Measurements from ENCODE around the gene TENM4. TPM values are rescaled to one million over a fixed set of nuclear protein-coding genes. Genes with fewer than 3 reads are reported as not detected.

Gene TENM4
- total and polyA plus RNA-seq, 2 of the 13 experiments (the other 11 are each of a cell fraction or from before 2014, with no cell fraction given), result not detected

DNA sequence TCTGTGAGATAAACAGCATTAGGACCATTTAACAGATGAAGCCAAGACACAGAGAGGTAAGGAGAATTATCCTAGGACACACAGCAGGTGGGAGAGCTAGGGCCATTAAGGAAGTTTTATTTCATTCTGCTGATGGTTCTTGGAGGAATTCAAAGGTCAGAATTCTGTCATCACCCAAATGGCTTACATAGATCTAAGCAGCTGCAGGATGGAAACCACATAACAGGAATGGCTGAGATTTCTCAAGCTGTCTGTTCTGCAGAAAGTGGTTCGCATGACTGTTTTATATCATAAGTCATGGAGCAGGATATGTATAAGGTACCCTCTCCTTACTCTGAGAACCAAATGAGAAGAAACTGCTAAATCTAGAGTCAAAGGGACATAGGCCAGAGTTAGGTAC lies 702.9 kb downstream of the TENM4 start:
- BruUV-seq (replicated peaks), result no TSS peak
- H3K4me2 ChIP-seq (ENCODE audit: low read depth, low read length), result no peak overlapping the region
- CTCF ChIA-PET (ENCODE audit: low intra/inter-chr PET ratio, low total read pairs), result no interaction called here
- no peaks in the 10 kb centered on the region for H4K20me1 ChIP-seq (ENCODE audit: insufficient read depth, low read length)
- no peak overlapping the region for H3K9ac ChIP-seq (ENCODE audit: insufficient read depth, low read depth, low read length)
- no peak overlapping the region for H2AFZ ChIP-seq (ENCODE audit: low read length)
- no peaks in the 10 kb centered on the region for H3K36me3 ChIP-seq (replicated peaks in 1 of 2; ENCODE audit: control insufficient read depth in 1 of 2, insufficient read depth in 2 of 2, low read length in 2 of 2)
- H3K27me3 ChIP-seq (ENCODE audit: control insufficient read depth in 1 of 2, insufficient read depth in 2 of 2, low read length in 2 of 2), result peaks cover 2 to 18% of the 10 kb centered on the region in 2 experiments; a peak in 1 of 5 replicates
- intact Hi-C loops (cut with micrococcal nuclease; ENCODE audit: unreplicated experiment) (no loop called here), in situ Hi-C loops (cut with HindIII; ENCODE audit: extremely low pct_ligation_motif_present, low pct_unique_long_range_greater_than_20kb) (no loop called here)
- no peaks in the 10 kb centered on the region for H3K79me2 ChIP-seq (ENCODE audit: insufficient read depth, low read length)
- TF ChIP-seq, protein P1, sequence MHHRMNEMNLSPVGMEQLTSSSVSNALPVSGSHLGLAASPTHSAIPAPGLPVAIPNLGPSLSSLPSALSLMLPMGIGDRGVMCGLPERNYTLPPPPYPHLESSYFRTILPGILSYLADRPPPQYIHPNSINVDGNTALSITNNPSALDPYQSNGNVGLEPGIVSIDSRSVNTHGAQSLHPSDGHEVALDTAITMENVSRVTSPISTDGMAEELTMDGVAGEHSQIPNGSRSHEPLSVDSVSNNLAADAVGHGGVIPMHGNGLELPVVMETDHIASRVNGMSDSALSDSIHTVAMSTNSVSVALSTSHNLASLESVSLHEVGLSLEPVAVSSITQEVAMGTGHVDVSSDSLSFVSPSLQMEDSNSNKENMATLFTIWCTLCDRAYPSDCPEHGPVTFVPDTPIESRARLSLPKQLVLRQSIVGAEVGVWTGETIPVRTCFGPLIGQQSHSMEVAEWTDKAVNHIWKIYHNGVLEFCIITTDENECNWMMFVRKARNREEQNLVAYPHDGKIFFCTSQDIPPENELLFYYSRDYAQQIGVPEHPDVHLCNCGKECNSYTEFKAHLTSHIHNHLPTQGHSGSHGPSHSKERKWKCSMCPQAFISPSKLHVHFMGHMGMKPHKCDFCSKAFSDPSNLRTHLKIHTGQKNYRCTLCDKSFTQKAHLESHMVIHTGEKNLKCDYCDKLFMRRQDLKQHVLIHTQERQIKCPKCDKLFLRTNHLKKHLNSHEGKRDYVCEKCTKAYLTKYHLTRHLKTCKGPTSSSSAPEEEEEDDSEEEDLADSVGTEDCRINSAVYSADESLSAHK (CRISPR knock-in tag; IDR thresholded peaks at IDR 0.05; ENCODE audit: borderline replicate concordance), result no peak
- TF ChIP-seq, protein P2, sequence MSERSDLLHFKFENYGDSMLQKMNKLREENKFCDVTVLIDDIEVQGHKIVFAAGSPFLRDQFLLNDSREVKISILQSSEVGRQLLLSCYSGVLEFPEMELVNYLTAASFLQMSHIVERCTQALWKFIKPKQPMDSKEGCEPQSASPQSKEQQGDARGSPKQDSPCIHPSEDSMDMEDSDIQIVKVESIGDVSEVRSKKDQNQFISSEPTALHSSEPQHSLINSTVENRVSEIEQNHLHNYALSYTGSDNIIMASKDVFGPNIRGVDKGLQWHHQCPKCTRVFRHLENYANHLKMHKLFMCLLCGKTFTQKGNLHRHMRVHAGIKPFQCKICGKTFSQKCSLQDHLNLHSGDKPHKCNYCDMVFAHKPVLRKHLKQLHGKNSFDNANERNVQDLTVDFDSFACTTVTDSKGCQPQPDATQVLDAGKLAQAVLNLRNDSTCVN (CRISPR knock-in tag; IDR thresholded peaks at IDR 0.05; ENCODE audit: borderline replicate concordance), result no peak
- TF ChIP-seq MTA1 (CRISPR knock-in tag; IDR thresholded peaks at IDR 0.05; ENCODE audit: borderline replicate concordance) (no peak), NFKBIZ (CRISPR knock-in tag; IDR thresholded peaks at IDR 0.05) (no peak), HNRNPL (IDR thresholded peaks at IDR 0.05; ENCODE audit: low read depth, low read length) (no peak), ZNF589 (CRISPR knock-in tag; conservative IDR thresholded peaks at IDR 0.05) (no peak), ESRRA (CRISPR knock-in tag; IDR thresholded peaks at IDR 0.05; ENCODE audit: low read depth) (no peak), ZNF562 (CRISPR knock-in tag; IDR thresholded peaks at IDR 0.05; ENCODE audit: borderline replicate concordance) (no peak), ZNF768 (CRISPR knock-in tag; IDR thresholded peaks at IDR 0.05) (no peak), ZNF546 (CRISPR knock-in tag; conservative IDR thresholded peaks at IDR 0.05) (no peak), NCOR1 (IDR thresholded peaks at IDR 0.05; ENCODE audit: borderline replicate concordance, low read length) (no peak), ZMAT3 (CRISPR knock-in tag; conservative IDR thresholded peaks at IDR 0.05) (no peak)
- TF ChIP-seq, protein P3, sequence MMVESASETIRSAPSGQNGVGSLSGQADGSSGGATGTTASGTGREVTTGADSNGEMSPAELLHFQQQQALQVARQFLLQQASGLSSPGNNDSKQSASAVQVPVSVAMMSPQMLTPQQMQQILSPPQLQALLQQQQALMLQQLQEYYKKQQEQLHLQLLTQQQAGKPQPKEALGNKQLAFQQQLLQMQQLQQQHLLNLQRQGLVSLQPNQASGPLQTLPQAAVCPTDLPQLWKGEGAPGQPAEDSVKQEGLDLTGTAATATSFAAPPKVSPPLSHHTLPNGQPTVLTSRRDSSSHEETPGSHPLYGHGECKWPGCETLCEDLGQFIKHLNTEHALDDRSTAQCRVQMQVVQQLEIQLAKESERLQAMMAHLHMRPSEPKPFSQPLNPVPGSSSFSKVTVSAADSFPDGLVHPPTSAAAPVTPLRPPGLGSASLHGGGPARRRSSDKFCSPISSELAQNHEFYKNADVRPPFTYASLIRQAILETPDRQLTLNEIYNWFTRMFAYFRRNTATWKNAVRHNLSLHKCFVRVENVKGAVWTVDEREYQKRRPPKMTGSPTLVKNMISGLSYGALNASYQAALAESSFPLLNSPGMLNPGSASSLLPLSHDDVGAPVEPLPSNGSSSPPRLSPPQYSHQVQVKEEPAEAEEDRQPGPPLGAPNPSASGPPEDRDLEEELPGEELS (CRISPR knock-in tag; IDR thresholded peaks at IDR 0.05), result no peak
- TF ChIP-seq, protein P4, sequence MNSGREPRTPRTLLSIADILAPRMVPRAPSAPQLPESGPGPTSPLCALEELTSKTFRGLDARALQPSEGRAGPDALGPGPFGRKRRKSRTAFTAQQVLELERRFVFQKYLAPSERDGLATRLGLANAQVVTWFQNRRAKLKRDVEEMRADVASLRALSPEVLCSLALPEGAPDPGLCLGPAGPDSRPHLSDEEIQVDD (CRISPR knock-in tag; IDR thresholded peaks at IDR 0.05; ENCODE audit: borderline replicate concordance), result no peak
- TF ChIP-seq, protein P5, sequence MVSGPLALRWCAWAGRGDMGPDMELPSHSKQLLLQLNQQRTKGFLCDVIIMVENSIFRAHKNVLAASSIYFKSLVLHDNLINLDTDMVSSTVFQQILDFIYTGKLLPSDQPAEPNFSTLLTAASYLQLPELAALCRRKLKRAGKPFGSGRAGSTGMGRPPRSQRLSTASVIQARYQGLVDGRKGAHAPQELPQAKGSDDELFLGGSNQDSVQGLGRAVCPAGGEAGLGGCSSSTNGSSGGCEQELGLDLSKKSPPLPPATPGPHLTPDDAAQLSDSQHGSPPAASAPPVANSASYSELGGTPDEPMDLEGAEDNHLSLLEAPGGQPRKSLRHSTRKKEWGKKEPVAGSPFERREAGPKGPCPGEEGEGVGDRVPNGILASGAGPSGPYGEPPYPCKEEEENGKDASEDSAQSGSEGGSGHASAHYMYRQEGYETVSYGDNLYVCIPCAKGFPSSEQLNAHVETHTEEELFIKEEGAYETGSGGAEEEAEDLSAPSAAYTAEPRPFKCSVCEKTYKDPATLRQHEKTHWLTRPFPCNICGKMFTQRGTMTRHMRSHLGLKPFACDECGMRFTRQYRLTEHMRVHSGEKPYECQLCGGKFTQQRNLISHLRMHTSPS (CRISPR knock-in tag; IDR thresholded peaks at IDR 0.05; ENCODE audit: low read depth), result no peak
- no peak for FAIRE-seq
- DNase-seq (ENCODE audit: low spot score), result no peak
- no peak for ATAC-seq
- POLR2A ChIA-PET, result no interaction called here
- no peak overlapping the region for H3K27ac ChIP-seq (ENCODE audit: extremely low read length, insufficient read depth, low read length)
- H3K4me3 ChIP-seq (replicated peaks in 1 of 3; ENCODE audit: insufficient read depth in 1 of 3, low read depth in 2 of 3, low read length in 3 of 3), result no peak overlapping the region
- H3K9me3 ChIP-seq (ENCODE audit: low read length), result no peaks in the 10 kb centered on the region
- WGBS (ENCODE audit: low lambda C conversion rate), result 23% methylated on average over 1 of the region's 1 CpG
- no peaks in the 10 kb centered on the region for H3K4me1 ChIP-seq (ENCODE audit: insufficient read depth, low read length)

Measured in HepG2 (cell line).